Mesenchymal stem cell (in vitro differentiated cells and primary cell): Measurements from ENCODE around the gene PTPRN2.
A peak's percentile ranks its signal among the peaks of the same experiment; 100 is the strongest.
"Not testable (repeated sequence)": the region's sequence is repeated elsewhere in the genome, so short reads cannot be mapped to it uniquely, and the experiment has no call there.

Experiments used
- DNase-seq: peaks from one replicate; pipeline ENCODE4 v3.0.0-alpha.2; 2013
- H2AFZ ChIP-seq: one replicate; pipeline ENCODE4 v1.6.1; 2013; ENCODE audit warnings: low read depth, mild to moderate bottlenecking, control low read depth, inconsistent platforms, low read length, moderate library complexity
- H2AK5ac ChIP-seq: 2 replicates; pipeline ENCODE4 v1.6.1; 2013; ENCODE audit warnings: low read length, moderate library complexity, mild to moderate bottlenecking, inconsistent platforms; ENCODE audit not compliant: severe bottlenecking
- H2BK120ac ChIP-seq: one replicate; pipeline ENCODE4 v1.6.1; 2013; ENCODE audit warnings: low read depth, mild to moderate bottlenecking, inconsistent platforms, low read length, moderate library complexity
- H2BK12ac ChIP-seq, 2 experiments: one replicate each; pipeline ENCODE4 v1.6.1; 2013; ENCODE audit warnings: inconsistent platforms in 2 of 2, low read length in 2 of 2, mild to moderate bottlenecking in 2 of 2, moderate library complexity in 2 of 2, control low read depth in 1 of 2
- H2BK15ac ChIP-seq: one replicate; pipeline ENCODE4 v1.6.1; 2013; ENCODE audit warnings: mild to moderate bottlenecking, low read depth, inconsistent platforms; ENCODE audit not compliant: poor library complexity, severe bottlenecking
- H2BK5ac ChIP-seq: 2 replicates; pipeline ENCODE4 v1.6.1; 2013; ENCODE audit warnings: low read depth, mild to moderate bottlenecking, low read length, control low read depth, inconsistent platforms; ENCODE audit not compliant: poor library complexity, severe bottlenecking
- H3K14ac ChIP-seq, 2 experiments: one replicate each; pipeline ENCODE4 v1.6.1; 2013; ENCODE audit warnings: inconsistent platforms in 2 of 2, low read length in 2 of 2, control low read depth in 1 of 2, mild to moderate bottlenecking in 1 of 2, moderate library complexity in 1 of 2
- H3K18ac ChIP-seq, 2 experiments: one replicate each; pipeline ENCODE4 v1.6.1; 2013; ENCODE audit warnings: inconsistent platforms in 2 of 2, low read length in 2 of 2, control low read depth in 1 of 2, low read depth in 1 of 2, mild to moderate bottlenecking in 1 of 2
- H3K23ac ChIP-seq, 2 experiments: one replicate each; pipeline ENCODE4 v1.6.1; 2013; ENCODE audit warnings: inconsistent platforms in 2 of 2, low read length in 2 of 2, mild to moderate bottlenecking in 2 of 2, moderate library complexity in 2 of 2, control low read depth in 1 of 2
- H3K27ac ChIP-seq: 2 replicates; pipeline ENCODE4 v1.5.1; 2013; ENCODE audit warnings: mild to moderate bottlenecking, moderate library complexity, low read length, control low read depth, inconsistent platforms; ENCODE audit not compliant: poor library complexity, severe bottlenecking
- H3K27me3 ChIP-seq, 2 experiments: 2 replicates each; pipeline versions ENCODE4 v1.6.1 to v1.7.0; 2013; ENCODE audit warnings: low read length in 2 of 2, mild to moderate bottlenecking in 2 of 2, moderate library complexity in 2 of 2, control low read depth in 1 of 2, inconsistent platforms in 1 of 2; ENCODE audit not compliant: control insufficient read depth in 1 of 2, insufficient read depth in 1 of 2
- H3K36me3 ChIP-seq, 2 experiments: 2 replicates each; pipeline versions ENCODE4 v1.6.1 to v1.7.0; 2013; ENCODE audit warnings: low read length in 2 of 2, control low read depth in 1 of 2, inconsistent platforms in 1 of 2, low read depth in 1 of 2, mild to moderate bottlenecking in 1 of 2; ENCODE audit not compliant: insufficient read depth in 2 of 2, control insufficient read depth in 1 of 2
- H3K4ac ChIP-seq, 2 experiments: one replicate each; pipeline ENCODE4 v1.6.1; 2013; ENCODE audit warnings: inconsistent platforms in 2 of 2, low read length in 2 of 2, mild to moderate bottlenecking in 2 of 2, moderate library complexity in 2 of 2, control low read depth in 1 of 2, low read depth in 1 of 2
- H3K4me1 ChIP-seq: 2 replicates; pipeline ENCODE4 v1.6.1; 2013; ENCODE audit warnings: low read depth, low read length, control low read depth; ENCODE audit not compliant: control insufficient read depth, insufficient read depth
- H3K4me2 ChIP-seq: 2 replicates; pipeline ENCODE4 v1.6.1; 2013; ENCODE audit warnings: low read length, mild to moderate bottlenecking, inconsistent platforms; ENCODE audit not compliant: poor library complexity, severe bottlenecking
- H3K4me3 ChIP-seq, 2 experiments: 2 replicates each; pipeline versions ENCODE4 v1.5.1 to v1.7.0; 2013; ENCODE audit warnings: low read length in 2 of 2, mild to moderate bottlenecking in 2 of 2, control low read depth in 1 of 2, low read depth in 1 of 2; ENCODE audit not compliant: insufficient read depth in 1 of 2
- H3K79me1 ChIP-seq: replicated peaks from 2 replicates; pipeline ENCODE4 v1.6.1; 2013; ENCODE audit warnings: mild to moderate bottlenecking, control low read depth, low read length, inconsistent platforms; ENCODE audit not compliant: poor library complexity, severe bottlenecking
- H3K9ac ChIP-seq: 2 replicates; pipeline ENCODE4 v1.7.0; 2013; ENCODE audit warnings: mild to moderate bottlenecking, low read length, moderate library complexity
- H3K9me3 ChIP-seq: 2 replicates; pipeline ENCODE4 v1.7.0; 2013; ENCODE audit warnings: mild to moderate bottlenecking, low read length; ENCODE audit not compliant: control insufficient read depth
- H4K8ac ChIP-seq: one replicate; pipeline ENCODE4 v1.6.1; 2013; ENCODE audit warnings: inconsistent platforms, mild to moderate bottlenecking, low read length, moderate library complexity
- H4K91ac ChIP-seq: one replicate; pipeline ENCODE4 v1.6.1; 2013; ENCODE audit warnings: mild to moderate bottlenecking, low read length, inconsistent platforms
- WGBS: methylation state at CpG from one replicate; pipeline ENCODE4 v1.1.7; 2013; ENCODE audit warnings: mixed read lengths; 5-methylcytosine and 5-hydroxymethylcytosine counted together

The PTPRN2 gene

GRCh38 chr7:158524749-158525635 lies 62.6 kb downstream of the PTPRN2 start:
- Histone ChIP-seq H2BK5ac (no peak overlapping the region), H2AFZ (no peak overlapping the region)
- 77% methylated on average over 22 of the region's 24 CpGs for WGBS

GRCh38 chr7:158524286-158524685 lies 63.3 kb downstream of the PTPRN2 start:
- not testable (repeated sequence) for H3K23ac ChIP-seq, H2AFZ ChIP-seq
- WGBS, result 68% methylated on average over 13 of the region's 14 CpGs

More at GRCh38 chr7:158524749-158525635, 62.6 kb downstream of the PTPRN2 start:
- Histone ChIP-seq H3K9ac (no peak overlapping the region), H3K18ac (no peak overlapping the region), H3K36me3 (no peaks in the 10 kb centered on the region), H3K27ac (no peak overlapping the region), H2BK120ac (no peak overlapping the region), H3K14ac (no peak overlapping the region), H4K91ac (no peak overlapping the region), H3K4me2 (no peak overlapping the region), H2BK12ac (no peak overlapping the region), H3K23ac (no peak overlapping the region), H2BK15ac (no peak overlapping the region), H3K4me3 (no peak overlapping the region), H3K27me3 (no peaks in the 10 kb centered on the region), H3K4ac (no peak overlapping the region), H4K8ac (no peak overlapping the region), H3K4me1 (no peaks in the 10 kb centered on the region), H2AK5ac (no peak overlapping the region), H3K9me3 (peaks cover 6% of the 10 kb centered on the region), H3K79me1 (no peaks in the 10 kb centered on the region)
- DNase-seq, result no peak

GRCh38 chr7:158523877-158524276 lies 63.7 kb downstream of the PTPRN2 start:
- not testable (repeated sequence) for H3K27me3 ChIP-seq, H3K27ac ChIP-seq, H2BK12ac ChIP-seq, H3K4me3 ChIP-seq, H3K9me3 ChIP-seq, H3K18ac ChIP-seq, DNase-seq, H4K91ac ChIP-seq, H3K23ac ChIP-seq, H3K36me3 ChIP-seq, H2AK5ac ChIP-seq, H3K9ac ChIP-seq, H2BK5ac ChIP-seq, H3K4ac ChIP-seq, H3K4me2 ChIP-seq, H3K79me1 ChIP-seq, H2BK120ac ChIP-seq, H3K4me1 ChIP-seq, H2AFZ ChIP-seq, H3K14ac ChIP-seq, H4K8ac ChIP-seq, H2BK15ac ChIP-seq
- WGBS, result 80% methylated on average over 4 of the region's 11 CpGs

More at GRCh38 chr7:158524286-158524685, 63.3 kb downstream of the PTPRN2 start:
- not testable (repeated sequence) for H2BK15ac ChIP-seq, H2BK12ac ChIP-seq, H3K18ac ChIP-seq, DNase-seq, H2BK120ac ChIP-seq, H4K8ac ChIP-seq, H3K4me1 ChIP-seq, H2AK5ac ChIP-seq, H3K9ac ChIP-seq, H3K4me2 ChIP-seq, H3K27ac ChIP-seq, H3K79me1 ChIP-seq, H3K36me3 ChIP-seq, H3K4ac ChIP-seq, H3K14ac ChIP-seq, H2BK5ac ChIP-seq, H3K4me3 ChIP-seq, H3K9me3 ChIP-seq, H4K91ac ChIP-seq, H3K27me3 ChIP-seq

- not testable (repeated sequence) for H3K79me1 ChIP-seq, H2BK5ac ChIP-seq, H3K27me3 ChIP-seq, H3K9me3 ChIP-seq, H3K4ac ChIP-seq, H2BK12ac ChIP-seq, H3K18ac ChIP-seq, H2AK5ac ChIP-seq, H4K8ac ChIP-seq, H3K36me3 ChIP-seq, H4K91ac ChIP-seq, H3K4me2 ChIP-seq, H2BK15ac ChIP-seq, DNase-seq, H3K23ac ChIP-seq, H3K9ac ChIP-seq, H3K4me1 ChIP-seq, H2BK120ac ChIP-seq, H3K14ac ChIP-seq, H2AFZ ChIP-seq, H3K27ac ChIP-seq
- peak overlapping the region in 1 of 2 experiments; percentile 14 for H3K4me3 ChIP-seq
- 93% methylated on average over 23 of the region's 26 CpGs for WGBS
These were observed 64.3 kb downstream of the PTPRN2 start for GRCh38 chr7:158523165-158523856.
